ENCODE results near the gene EMP3.

DNA sequence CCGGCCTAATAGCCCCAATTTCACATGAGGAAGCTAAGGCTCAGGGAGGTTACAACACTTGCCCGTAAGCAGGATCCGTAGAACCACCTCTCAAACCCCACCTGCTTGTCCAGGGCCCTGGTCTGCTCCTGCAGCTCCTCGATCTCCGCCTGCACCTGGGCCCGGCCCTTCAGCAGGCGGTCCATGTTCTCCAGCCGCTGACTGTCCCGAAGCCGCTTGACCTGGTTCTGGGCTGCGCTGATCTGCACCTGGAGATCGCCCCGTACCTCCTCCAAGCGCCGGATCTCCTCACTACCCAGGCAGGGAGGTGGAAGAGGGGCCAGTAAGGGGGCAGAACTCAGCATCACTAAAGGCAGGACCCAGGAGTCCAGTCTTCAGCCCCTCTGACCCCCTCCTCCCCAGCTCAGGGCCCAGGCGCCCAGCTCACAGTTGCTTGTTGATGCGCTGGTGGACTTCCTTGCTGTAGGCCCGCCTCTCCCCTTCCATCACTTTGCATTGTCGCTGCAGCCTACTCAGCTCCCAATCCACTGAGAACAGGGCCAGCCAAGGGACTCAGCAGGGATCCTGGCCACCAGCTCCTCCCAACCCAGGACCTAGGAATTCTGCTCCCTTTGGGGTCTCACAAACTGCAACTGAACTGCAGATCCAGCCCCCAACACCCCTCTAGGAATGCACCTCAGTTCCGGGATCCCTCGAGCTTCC lies 6.9 kb upstream of the EMP3 start:
- TF ChIP-seq CTCF (IDR thresholded peaks at IDR 0.05), result no peak
- no peak for TF ChIP-seq POLR2A (IDR thresholded peaks at IDR 0.05)
